ENCODE data around the gene PTPRF.

PTPRF gene

GRCh38 chr1:43512681-43513080, 18.0 kb upstream of the PTPRF start:
- DNase-seq (ENCODE audit: low spot score) (no peak), FAIRE-seq (no peak)

DNA sequence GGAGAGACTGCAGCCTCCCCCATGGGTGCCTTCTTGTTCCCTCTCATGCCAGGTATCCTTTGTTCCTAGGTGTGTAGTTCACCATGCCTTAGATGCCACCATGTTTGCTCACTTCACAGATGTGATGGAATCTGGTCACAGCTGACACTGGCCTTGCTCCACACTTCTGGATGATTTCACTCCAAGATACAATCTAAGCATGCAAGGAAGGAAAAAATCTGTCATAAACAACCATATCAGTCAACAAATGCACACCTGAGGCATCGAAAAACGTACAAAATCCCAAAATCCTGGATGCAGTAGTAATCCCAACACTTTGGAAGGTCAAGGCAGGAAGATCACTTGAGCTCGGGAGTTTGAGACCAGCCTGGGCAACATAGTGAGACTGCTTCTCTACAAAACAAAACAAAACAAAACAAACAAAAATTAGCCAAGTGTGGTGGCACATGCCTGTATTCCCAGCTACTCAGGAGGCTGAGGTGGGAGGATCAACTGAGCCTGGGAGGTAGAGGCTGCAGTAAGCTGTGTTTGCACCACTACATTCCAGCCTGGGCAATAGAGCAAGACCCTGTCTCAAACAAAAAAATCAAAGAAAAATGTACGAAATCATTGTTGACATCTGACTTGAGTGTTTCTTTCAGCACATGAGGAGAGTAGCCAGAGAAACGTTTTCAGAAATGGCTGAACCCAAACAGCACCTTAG, 17.1 kb upstream of the PTPRF start:
- DNase-seq (ENCODE audit: low spot score) (no peak), FAIRE-seq (peak; percentile 13)

GRCh38 chr1:43518935-43519686, 11.6 kb upstream of the PTPRF start:
- FAIRE-seq: peak; percentile 52
- no peak for DNase-seq (ENCODE audit: low spot score)

DNA sequence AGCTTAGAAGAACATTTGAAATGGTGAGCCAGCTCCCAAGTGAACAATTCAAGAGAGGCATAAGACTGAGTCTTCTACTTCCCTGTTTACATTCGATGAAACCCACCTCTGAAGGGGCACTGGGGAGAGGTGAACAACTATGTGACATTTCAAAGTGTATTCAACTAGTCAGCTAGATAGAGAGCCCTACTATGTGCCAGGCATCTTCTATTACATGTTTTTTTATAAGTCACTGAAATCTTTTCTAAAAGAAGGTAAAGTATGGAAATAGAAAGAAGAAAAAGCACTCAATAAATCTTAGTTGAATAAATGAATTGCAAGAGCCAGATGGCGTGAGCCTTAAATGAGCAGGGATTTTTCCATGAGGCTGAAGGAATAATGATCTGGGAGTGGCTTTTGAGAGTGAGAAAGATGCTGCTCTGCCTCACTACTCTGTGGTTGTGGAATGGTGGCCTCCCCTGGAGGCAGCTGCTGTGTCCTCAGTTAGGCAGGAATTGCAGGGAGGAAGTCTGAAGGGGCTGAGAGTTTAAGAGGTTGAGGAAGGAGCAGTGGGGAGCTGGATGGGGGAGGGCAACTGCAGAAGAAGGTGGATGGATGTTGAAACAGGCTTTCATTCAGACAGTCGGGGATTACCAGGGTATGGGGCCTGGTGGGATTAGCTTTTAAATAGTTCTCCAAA, 10.4 kb upstream of the PTPRF start:
- DNase-seq (ENCODE audit: low spot score): no peak
- no peak for FAIRE-seq

- DNase-seq (ENCODE audit: low spot score): no peak
- FAIRE-seq: no peak
Observed at GRCh38 chr1:43521078-43521477, 9.6 kb upstream of the PTPRF start.

GRCh38 chr1:43521756-43522155, 8.9 kb upstream of the PTPRF start:
- DNase-seq (ENCODE audit: low spot score) (no peak), FAIRE-seq (no peak)

- peak; percentile 13 for FAIRE-seq
Observed at GRCh38 chr1:43522431-43522775, 8.3 kb upstream of the PTPRF start.

GRCh38 chr1:43522776-43523480, 7.8 kb upstream of the PTPRF start:
- DNase-seq (ENCODE audit: low spot score): peak; percentile 95
- FAIRE-seq: peak; percentile 84

More at GRCh38 chr1:43522431-43522775, 8.3 kb upstream of the PTPRF start:
- DNase-seq (ENCODE audit: low spot score): no peak

- FAIRE-seq (peak; percentile 55), DNase-seq (ENCODE audit: low spot score) (no peak)
Observed at GRCh38 chr1:43524804-43525203, 5.9 kb upstream of the PTPRF start.

- FAIRE-seq (peak; percentile 52), DNase-seq (ENCODE audit: low spot score) (peak; percentile 85)
Observed at GRCh38 chr1:43526002-43526401, 4.7 kb upstream of the PTPRF start.

DNA sequence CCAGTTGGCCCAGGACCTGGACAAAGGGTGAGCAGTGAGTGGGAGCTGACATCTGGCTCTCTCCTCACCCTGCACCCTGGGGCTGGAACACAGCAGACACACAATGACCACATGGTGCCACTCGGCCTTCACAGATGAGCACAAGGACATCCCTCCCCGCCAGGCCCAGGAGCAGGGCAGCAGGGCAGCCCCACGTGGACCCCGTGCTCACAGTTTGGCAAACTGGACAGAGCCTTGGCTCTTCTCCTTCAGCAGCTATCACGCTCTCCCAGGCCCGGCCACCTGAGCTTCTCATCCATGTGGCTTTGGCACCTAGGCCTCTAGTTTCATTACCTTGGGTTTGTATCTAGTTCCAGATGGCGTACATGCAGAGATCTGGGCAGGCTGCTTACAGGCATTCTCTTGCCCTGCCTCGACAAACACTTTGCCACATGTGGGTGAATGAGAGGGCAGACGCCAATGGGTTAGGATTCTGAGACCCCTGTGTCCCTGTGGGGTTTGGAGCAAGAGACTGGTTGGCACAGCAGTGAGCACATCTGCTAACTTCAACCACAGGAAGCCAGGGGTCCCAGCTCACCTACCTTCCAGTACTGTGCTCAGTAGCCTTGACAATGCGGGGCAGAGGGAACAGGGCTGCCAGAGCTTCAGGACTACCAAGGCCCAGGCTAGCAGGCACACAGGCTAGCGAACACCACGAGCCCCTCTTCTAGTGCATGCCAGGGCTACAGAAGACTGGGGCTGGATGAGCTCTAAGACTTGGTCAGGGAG, 3.4 kb upstream of the PTPRF start:
- DNase-seq (ENCODE audit: low spot score): no peak
- FAIRE-seq: no peak

DNA sequence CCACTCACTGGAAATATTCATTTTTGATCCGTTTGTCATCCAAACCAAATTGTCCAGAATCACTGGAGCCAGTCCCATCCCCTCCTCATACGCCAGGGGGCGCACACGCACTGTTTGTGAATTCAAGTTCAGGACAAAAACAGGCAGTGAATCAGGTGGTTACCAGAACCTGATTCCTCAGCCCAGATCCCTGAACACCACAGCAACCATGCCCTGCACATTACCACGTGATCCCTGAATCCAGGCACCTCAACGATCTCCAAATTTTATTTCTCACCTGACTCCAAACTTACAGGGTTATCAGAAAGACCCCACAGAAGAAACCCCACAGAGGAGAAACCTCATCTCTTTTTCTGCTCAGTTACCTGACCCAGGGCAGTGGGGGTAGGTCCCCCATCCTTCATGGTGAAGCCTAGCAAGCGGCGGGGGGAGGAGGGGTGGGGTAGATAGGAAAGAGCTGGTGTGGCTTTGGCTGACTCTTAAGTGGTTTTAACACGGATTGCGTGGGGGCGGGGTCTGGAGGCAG, 1.4 kb upstream of the PTPRF start:
- DNase-seq (ENCODE audit: low spot score): peak; percentile 90
- FAIRE-seq: peak; percentile 96

DNA sequence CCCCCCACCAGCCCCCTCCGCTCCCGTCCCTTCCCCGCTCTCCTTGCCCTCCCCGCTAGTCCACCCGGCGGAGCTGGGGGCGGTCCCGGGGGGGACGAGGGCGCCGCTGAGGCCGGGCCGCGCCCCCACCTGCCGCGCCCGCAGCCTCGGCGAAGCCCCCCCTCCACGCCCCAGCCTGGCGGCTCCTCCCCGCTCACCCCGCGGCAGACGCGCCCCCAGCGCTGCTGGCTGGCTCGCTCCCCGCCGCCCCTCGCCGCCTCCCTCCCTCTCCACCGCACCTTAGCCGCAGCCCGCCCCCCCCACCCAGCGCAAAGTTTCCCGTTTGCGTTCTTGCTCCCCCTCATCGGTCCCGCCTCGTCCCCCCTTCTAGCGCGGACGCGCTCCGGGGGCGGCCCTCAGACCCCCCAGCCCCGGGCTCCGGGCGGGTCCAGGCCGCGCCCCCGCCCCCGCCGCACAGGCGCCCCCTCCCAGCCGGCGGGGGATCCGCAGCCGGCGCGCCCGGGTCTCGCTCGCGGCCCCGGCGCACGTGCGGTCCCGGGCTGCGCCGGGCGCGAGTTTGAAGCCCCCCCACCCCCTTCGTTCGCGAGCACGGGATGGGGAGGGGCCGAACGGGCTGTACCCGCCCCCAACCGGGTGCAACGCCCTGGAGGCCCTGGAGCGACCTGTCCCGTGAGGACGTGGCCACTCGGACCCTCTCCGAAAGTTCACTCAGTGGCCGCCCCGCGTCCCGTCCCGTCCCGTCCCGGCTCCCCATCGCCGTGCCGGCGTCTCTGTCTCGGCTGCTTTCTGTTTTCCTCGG, 623 bp downstream of the PTPRF start:
- FAIRE-seq: peak; percentile 81
- peak; percentile 80 for DNase-seq (ENCODE audit: low spot score)

DNA sequence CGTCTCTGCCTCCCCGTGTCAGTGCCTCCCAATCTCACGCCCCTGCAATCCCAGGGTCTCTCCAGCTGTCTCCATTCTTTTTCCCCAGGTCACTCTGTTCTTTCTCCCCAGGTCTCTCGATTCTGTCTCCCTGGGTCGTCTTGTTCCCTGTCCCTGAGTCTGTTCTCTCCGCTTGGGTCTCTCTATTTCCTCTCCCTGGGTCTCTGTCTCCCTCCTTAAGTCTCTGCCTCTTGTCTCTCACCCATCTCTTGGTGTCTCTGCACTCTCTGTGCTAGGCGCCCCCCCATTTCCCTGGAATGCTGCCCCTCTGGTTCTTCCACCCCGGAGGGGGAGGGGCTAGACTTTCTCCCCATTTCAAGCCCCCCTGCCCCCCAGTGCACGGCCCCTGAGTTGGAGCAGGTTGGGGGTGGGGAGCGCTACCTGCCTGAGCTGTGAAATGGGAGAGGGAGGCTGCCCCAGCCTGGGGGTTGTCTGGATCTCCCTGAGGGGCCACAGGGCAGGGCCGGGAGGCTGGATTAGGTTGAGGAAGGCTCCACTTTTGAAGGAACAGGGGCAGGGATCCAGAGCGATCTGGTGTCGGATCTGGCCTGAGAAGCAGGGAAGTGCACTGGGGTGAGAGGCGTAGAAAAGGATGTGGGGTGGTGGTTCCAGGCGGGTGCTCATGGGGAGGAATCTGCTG, 1.4 kb downstream of the PTPRF start:
- no peak for FAIRE-seq
- DNase-seq (ENCODE audit: low spot score): no peak

DNA sequence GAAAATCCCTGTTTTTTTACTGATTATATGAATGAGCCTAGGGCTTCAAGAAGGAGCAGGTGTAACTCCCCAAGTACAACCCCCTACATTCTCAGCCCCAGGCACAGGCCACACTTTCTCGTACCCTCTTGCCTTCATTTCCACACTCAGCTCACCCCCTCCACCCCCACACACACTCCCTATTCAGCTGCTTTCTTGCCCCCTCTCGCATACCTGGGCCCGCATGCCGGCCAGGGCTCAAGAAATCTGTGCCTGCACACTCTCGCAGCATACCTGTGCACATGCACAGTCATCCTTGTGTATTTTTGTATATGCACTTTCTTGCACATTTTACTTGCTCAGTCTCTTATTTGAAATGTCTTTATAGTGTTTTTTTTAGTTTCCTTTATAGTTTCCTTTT, 2.0 kb downstream of the PTPRF start:
- DNase-seq (ENCODE audit: low spot score) (no peak), FAIRE-seq (no peak)

DNA sequence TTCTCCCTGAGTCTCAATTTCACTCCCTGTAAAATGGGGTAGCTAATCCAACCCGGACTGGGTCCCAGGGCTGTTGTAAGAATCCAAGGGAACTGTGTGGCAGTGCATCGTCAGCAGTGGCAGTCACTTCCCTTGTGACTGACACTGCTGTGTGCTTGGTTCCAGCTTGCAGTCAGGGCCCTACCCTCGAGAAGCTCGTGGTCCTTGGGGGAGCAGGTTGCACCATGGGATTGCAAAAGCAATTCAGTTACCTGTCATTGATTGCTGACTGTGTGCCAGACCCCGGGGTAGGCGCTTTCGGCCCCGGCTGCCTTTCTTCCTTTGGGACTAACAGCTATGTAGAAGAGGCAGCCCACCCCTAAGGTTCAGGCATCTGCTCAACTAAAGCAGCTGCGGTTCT, 2.9 kb downstream of the PTPRF start:
- DNase-seq (ENCODE audit: low spot score): no peak
- no peak for FAIRE-seq

DNA sequence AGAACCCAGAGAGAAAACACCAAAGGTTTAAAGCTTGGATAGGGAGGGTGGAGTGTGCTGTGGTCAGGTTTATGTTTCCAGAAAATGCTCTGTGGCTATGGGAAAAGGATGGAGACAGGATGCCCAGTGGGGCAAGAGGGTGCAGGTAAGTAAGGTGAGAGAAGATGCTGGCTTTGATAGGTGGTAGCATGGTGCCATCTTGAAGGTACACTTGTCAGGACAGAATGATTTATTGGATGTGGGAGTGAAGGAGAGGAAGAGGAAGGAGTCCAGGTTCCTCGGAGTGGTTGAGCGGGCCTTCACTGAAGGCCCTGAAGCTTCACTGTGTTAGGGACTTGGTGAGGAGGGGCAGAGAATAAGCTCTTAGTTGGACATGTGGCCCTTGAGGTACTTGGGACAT, 3.6 kb downstream of the PTPRF start:
- no peak for DNase-seq (ENCODE audit: low spot score)
- no peak for FAIRE-seq

GRCh38 chr1:43536196-43536863, 5.6 kb downstream of the PTPRF start:
- DNase-seq (ENCODE audit: low spot score) (no peak), FAIRE-seq (no peak)

DNA sequence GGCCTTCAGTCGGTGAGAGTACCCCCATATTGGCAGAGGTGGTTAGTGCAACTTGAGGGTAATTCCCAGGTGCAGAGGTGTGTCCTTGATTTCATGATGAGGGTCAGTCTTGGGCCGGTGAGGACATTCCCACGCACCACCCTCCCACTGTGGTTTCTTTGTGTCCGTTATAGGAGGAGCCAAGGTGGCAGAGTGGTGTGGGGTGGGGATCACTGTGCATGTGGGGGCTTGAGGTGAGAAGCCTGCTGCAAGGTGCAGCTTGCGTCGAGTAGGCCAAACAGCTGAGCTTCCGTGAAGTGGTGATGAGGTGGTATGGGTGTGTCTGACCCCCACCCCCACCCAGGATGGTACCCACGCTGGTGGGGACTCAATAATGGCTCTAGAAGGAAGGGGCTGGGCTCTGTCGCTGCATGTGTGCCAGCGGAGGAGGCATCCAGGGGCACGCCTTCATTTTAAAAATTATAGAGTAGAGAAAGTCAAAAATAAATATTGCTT, 6.2 kb downstream of the PTPRF start:
- DNase-seq (ENCODE audit: low spot score) (no peak), FAIRE-seq (peak; percentile 88)

Data from urothelium cell line (cell line).